Loucy (cell line): Measurements from ENCODE around the gene MYRIP.

ENCODE experiments used
- H2AFZ ChIP-seq: fragments of 200-600 bp; sonication (generic); 2 replicates; pipeline ENCODE4 v1.6.0; 2016; ENCODE audit warnings: antibody characterized with exemption, mild to moderate bottlenecking, low read length, moderate library complexity
- H3F3A ChIP-seq: fragments of 200-600 bp; 2 replicates; pipeline ENCODE4 v1.6.0; 2016; ENCODE audit warnings: antibody characterized with exemption, low read depth, mild to moderate bottlenecking
- H3K27me3 ChIP-seq: fragments of 200-600 bp; sonication (generic); 2 replicates; pipeline ENCODE4 v1.6.1; 2014; ENCODE audit warnings: low read length, mild to moderate bottlenecking; ENCODE audit not compliant: insufficient read depth, poor library complexity, severe bottlenecking
- H3K36me3 ChIP-seq: fragments of 200-600 bp; sonication (generic); 2 replicates; pipeline ENCODE4 v1.6.1; 2016; ENCODE audit warnings: low read length; ENCODE audit not compliant: insufficient read depth
- H3K4me1 ChIP-seq: fragments of 200-600 bp; sonication (generic); 2 replicates; pipeline ENCODE4 v1.5.1; 2014; ENCODE audit warnings: low read length, mild to moderate bottlenecking; ENCODE audit not compliant: insufficient read depth, poor library complexity, severe bottlenecking
- H3K4me2 ChIP-seq: fragments of 200-600 bp; sonication (generic); 2 replicates; pipeline ENCODE4 v1.6.0; 2014; ENCODE audit warnings: antibody characterized with exemption, low read length, low read depth, mild to moderate bottlenecking; ENCODE audit not compliant: poor library complexity, severe bottlenecking
- H3K4me3 ChIP-seq: fragments of 200-600 bp; sonication (generic); 2 replicates; pipeline ENCODE4 v1.5.1; 2014; ENCODE audit warnings: low read length, mild to moderate bottlenecking, mixed read lengths; ENCODE audit not compliant: poor library complexity, severe bottlenecking
- H3K79me2 ChIP-seq: fragments of 200-600 bp; sonication (generic); 2 replicates; pipeline ENCODE4 v1.6.1; 2014; ENCODE audit warnings: low read length; ENCODE audit not compliant: insufficient read depth
- H3K9ac ChIP-seq: fragments of 200-600 bp; sonication (generic); 2 replicates; pipeline ENCODE4 v1.6.0; 2014; ENCODE audit warnings: mild to moderate bottlenecking, low read depth, low read length, moderate library complexity; ENCODE audit not compliant: poor library complexity, severe bottlenecking
- H3K9me2 ChIP-seq: fragments of 200-600 bp; sonication (generic); replicated peaks from 2 replicates; pipeline ENCODE4 v1.6.1; 2016; ENCODE audit warnings: low read depth, low read length, mixed read lengths
- H3K9me3 ChIP-seq: fragments of 200-600 bp; sonication (generic); 2 replicates; pipeline ENCODE4 v1.6.1; 2014; ENCODE audit warnings: mild to moderate bottlenecking, antibody characterized with exemption, low read length, low read depth; ENCODE audit not compliant: insufficient read depth
- H4K20me1 ChIP-seq: fragments of 200-600 bp; sonication (generic); 2 replicates; pipeline ENCODE4 v1.6.0; 2014; ENCODE audit warnings: antibody characterized with exemption, low read length, mild to moderate bottlenecking; ENCODE audit not compliant: insufficient read depth, poor library complexity, severe bottlenecking
- CTCF ChIP-seq: fragments of 200-600 bp; sonication (generic); conservative IDR thresholded peaks from 2 replicates; pipeline ENCODE4 v1.5.1; 2014; ENCODE audit warnings: mild to moderate bottlenecking, antibody characterized with exemption, low read length
- EZH2phosphoT487 ChIP-seq: fragments of 200-600 bp; IDR thresholded peaks from 2 replicates; pipeline ENCODE4 v1.6.1; 2018; ENCODE audit warnings: antibody characterized with exemption, mild to moderate bottlenecking, moderate library complexity, borderline replicate concordance

Gene MYRIP

GRCh38 chr3:40211579-40211978, 402.2 kb downstream of the MYRIP start:
- TF ChIP-seq EZH2phosphoT487, result no peak
- no peak for TF ChIP-seq CTCF
- Histone ChIP-seq H3K4me3 (no peak overlapping the region), H3F3A (no peaks in the 10 kb centered on the region), H3K9me2 (no peaks in the 10 kb centered on the region), H3K36me3 (no peaks in the 10 kb centered on the region), H2AFZ (no peak overlapping the region), H3K79me2 (no peaks in the 10 kb centered on the region), H3K27me3 (no peaks in the 10 kb centered on the region), H3K4me1 (no peaks in the 10 kb centered on the region), H4K20me1 (no peaks in the 10 kb centered on the region), H3K9me3 (no peaks in the 10 kb centered on the region), H3K4me2 (no peak overlapping the region), H3K9ac (no peak overlapping the region)

GRCh38 chr3:40213556-40213955, 404.1 kb downstream of the MYRIP start:
- TF ChIP-seq EZH2phosphoT487 (no peak), CTCF (no peak)

GRCh38 chr3:40215015-40215414, 405.6 kb downstream of the MYRIP start:
- H4K20me1 ChIP-seq, result no peaks in the 10 kb centered on the region
- H3K27me3 ChIP-seq, result no peaks in the 10 kb centered on the region
- H3K4me1 ChIP-seq, result no peaks in the 10 kb centered on the region
- H3K9ac ChIP-seq, result no peak overlapping the region
- no peaks in the 10 kb centered on the region for H3K9me2 ChIP-seq
- H2AFZ ChIP-seq, result no peak overlapping the region
- H3K4me2 ChIP-seq, result no peak overlapping the region
- TF ChIP-seq EZH2phosphoT487 (no peak), CTCF (no peak)
- no peaks in the 10 kb centered on the region for H3K79me2 ChIP-seq
- no peaks in the 10 kb centered on the region for H3K36me3 ChIP-seq
- H3K4me3 ChIP-seq, result no peak overlapping the region
- H3F3A ChIP-seq, result no peaks in the 10 kb centered on the region
- H3K9me3 ChIP-seq, result no peaks in the 10 kb centered on the region

More at GRCh38 chr3:40213556-40213955, 404.1 kb downstream of the MYRIP start:
- Histone ChIP-seq H2AFZ (no peak overlapping the region), H3K9me3 (no peaks in the 10 kb centered on the region), H3K4me1 (no peaks in the 10 kb centered on the region), H3K4me2 (no peak overlapping the region), H3K9ac (no peak overlapping the region), H3K79me2 (no peaks in the 10 kb centered on the region), H3K27me3 (no peaks in the 10 kb centered on the region), H3K4me3 (no peak overlapping the region), H3F3A (no peaks in the 10 kb centered on the region), H3K9me2 (no peaks in the 10 kb centered on the region), H4K20me1 (no peaks in the 10 kb centered on the region), H3K36me3 (no peaks in the 10 kb centered on the region)
